AG09319 (cell line): ENCODE data around the gene ORM1.

Experiments used
- DNase-seq: peaks from one replicate; pipeline ENCODE4 v3.0.0-alpha.2; 2010; ENCODE audit warnings: low read depth; ENCODE audit errors: extremely low read depth
- TF ChIP-seq, protein P1 (sequence below): IDR thresholded peaks from 2 replicates; pipeline ENCODE4 v1.5.1; 2011; ENCODE audit warnings: low read depth, mild to moderate bottlenecking, inconsistent platforms, low read length, moderate library complexity

Gene ORM1

DNA sequence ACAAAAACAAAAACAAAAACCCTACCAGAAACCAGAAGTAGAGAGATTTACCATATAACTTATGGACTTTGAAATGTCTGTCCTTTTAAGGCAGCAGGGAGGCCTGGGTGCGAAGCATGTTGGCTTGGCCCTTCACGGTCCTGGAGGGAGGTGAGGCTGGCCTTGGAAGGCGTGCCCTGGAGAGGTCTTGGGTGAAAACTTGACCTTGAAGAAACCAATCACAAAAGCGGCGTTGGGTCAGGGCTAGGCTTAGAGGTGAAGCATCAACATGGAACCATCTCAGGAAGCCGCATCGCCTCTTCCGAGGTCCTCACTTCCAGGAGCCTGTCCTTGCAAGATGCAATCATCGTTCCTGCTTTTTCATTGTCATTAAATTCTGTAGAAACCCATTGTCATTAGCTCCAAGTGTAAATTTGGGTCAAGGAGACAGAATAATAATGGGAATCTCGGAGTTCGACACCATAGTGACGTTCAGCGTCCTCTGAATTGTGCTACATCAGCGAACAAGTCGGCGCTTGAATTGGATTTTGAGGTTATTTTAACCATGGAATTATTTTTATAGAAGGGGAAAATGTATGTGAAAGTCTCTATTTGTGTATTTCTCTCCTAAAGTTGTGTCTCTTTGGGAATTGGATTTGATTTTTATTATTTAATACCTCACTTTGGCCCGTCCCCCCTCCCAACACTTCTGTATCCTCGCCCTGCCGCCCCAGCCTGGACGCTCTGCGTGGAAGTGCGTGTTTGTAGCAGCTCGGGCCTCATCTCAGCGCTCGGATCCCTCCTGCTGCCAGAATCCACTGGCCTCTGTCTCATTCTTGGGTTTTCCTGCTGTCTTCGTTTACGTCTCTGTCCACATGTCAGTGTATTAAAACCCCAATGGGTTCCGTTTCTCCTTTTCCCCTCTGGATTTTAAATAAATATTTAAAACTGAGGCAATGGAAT lies 11.1 kb upstream of the ORM1 start:
- TF ChIP-seq, protein P1, sequence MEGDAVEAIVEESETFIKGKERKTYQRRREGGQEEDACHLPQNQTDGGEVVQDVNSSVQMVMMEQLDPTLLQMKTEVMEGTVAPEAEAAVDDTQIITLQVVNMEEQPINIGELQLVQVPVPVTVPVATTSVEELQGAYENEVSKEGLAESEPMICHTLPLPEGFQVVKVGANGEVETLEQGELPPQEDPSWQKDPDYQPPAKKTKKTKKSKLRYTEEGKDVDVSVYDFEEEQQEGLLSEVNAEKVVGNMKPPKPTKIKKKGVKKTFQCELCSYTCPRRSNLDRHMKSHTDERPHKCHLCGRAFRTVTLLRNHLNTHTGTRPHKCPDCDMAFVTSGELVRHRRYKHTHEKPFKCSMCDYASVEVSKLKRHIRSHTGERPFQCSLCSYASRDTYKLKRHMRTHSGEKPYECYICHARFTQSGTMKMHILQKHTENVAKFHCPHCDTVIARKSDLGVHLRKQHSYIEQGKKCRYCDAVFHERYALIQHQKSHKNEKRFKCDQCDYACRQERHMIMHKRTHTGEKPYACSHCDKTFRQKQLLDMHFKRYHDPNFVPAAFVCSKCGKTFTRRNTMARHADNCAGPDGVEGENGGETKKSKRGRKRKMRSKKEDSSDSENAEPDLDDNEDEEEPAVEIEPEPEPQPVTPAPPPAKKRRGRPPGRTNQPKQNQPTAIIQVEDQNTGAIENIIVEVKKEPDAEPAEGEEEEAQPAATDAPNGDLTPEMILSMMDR: no peak
- no peak for DNase-seq

DNA sequence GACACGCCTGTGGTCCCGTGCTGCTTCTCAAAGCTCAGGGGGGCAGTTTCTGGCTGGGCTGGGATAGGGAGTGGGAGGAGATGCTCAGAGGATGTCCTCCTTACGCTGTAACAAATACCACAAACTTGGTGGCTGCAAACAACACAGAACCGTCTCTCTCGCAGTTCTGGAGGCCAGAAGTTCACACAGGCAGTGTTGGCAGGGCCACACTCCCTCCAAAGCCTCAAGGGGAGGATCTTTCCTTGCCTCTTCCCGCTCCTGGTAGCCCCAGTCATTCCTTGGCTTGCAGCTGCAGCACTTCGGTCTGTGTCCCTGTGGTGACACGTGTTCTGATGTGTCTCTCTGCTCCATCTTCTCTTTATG lies 10.4 kb upstream of the ORM1 start:
- TF ChIP-seq, protein P1: no peak

DNA sequence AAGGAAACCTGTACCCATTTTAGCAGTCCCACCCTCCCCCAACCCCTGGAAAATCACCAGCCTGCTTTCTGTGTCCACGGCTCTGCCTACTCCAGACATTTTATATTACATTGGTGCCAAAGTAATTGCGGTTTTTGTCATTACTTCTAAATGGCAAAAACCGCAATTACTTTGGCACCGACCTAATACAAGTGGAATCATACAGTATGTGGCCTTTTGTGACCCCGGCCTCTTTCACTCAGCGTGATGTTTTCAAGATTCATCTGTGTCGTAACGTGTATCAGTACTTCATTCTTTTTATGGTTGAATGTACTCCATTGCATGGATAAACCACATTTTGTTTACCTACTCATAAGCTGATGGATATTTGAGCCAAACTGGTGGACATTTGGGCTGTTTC lies 9.7 kb upstream of the ORM1 start:
- DNase-seq: no peak

More for the DNA sequence above, 10.4 kb upstream of the ORM1 start:
- DNase-seq: no peak

DNA sequence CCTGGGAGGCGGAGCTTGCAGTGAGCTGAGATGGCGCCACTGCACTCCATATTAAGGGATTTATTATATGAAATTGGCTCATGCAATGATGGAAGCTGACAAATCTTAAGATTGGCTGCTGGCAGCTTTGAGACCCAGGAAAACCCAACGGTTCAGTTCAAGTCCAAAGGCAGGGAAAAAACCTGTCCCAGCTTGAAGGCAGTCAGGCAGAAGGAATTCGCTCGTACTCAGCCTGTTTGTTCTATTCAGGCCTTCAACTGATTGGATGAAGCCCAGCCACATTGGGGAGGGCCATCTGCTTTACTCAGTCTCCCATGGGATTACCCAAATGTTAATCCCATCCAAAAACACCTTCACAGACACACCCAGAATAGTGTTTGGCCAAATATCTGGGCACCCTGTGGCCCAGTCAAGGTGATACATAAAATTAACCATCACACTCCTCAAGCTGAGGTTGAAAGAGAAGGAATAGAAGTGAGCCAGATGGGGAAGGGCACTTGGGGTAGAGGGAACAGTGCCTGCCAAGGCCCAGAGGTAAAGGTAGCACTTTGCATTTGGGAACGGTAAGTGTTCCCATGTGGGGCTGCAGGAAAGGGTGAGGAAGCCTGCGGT lies 8.5 kb upstream of the ORM1 start:
- TF ChIP-seq, protein P1: no peak
- DNase-seq: no peak

More for the DNA sequence above, 9.7 kb upstream of the ORM1 start:
- TF ChIP-seq, protein P1: no peak

DNA sequence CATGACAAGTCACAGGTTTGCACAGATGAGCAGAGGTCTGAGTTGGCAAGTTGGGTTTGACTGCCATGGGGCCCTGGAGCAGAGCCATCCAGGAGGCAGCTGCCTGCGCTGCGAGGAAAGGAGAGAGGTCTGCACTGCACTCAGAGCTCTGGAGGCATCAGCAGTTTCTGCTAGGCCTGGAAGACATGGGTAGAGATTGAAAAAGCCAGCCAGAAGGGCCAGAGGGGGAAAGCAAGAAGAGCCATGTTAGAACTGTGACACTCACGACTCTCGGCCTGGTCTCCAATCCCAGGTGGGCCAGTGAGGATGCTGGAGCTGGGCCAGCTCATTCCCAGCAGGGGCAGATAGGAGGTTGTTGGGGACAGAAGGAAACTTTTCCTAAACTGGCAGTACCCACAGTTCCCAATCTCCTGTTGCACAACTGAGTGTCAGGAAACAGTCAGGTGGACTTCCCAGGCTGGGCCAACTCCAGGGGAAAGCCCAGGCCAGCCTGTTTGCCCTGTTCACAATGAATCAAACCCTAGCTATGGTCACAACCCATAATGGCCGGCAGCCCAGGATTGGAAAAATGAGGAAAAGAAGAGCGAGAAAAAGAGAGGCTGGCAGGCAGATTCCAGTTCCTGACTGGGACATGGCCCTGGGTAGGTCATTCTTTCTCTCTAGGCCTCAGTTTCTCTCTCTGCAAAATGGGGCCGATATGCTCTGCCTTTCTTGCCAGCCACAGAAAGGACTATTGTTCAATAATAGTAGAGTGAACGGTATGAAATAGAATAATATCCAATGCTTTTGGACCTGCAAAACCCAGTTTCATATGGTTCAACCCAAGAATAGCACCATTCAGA lies 7.8 kb upstream of the ORM1 start:
- no peak for DNase-seq
- TF ChIP-seq, protein P1: no peak

DNA sequence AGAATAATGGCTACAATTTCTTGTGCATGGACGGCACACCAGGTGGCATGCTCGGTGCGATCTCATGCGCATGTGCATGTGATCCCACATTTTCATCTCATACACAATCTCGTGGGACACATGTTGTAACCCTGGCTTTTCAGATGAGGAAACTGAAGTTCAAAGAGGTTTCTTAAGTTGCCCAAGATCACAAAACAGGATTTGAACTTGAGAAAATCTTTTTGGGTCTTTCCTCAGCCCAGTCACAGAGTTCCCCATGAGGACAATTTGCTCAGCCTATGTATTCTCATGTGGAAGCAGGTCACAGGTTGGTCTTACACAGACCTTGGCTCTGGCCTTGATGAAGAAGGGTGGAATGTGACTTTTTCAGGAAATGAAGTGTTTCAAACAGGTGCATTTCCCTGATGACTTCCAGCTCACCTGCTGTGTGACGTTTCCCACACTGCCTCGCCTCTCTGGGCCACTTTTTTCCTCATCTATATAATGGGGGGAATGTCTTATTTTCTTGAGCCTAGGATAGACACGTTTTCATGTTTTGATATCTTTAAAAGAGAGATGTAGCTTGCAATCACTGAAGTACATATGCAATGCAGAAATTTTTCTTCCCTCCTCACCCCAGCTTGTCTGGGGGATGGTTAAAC lies 7.1 kb upstream of the ORM1 start:
- DNase-seq: no peak
- TF ChIP-seq, protein P1: no peak
